Activated CD4-positive, alpha-beta T cell treated with anti-CD3 and anti-CD28 coated beads for 36 hours (primary cell): Measurements from ENCODE around the gene KRTAP4-8. TPM values are rescaled to one million over a fixed set of nuclear protein-coding genes. Genes with fewer than 3 reads are reported as not detected.
"Not testable (repeated sequence)": the region's sequence is repeated elsewhere in the genome, so short reads cannot be mapped to it uniquely, and the experiment has no call there.

ENCODE experiments used
- ATAC-seq: fragments of 200-7000 bp; cut with Tn5 transposase; one replicate; pipeline ENCODE4 v1.10.0; 2021; ENCODE audit warnings: mild to moderate bottlenecking, moderate library complexity
- CTCF ChIA-PET: fragments of 350-600 bp; sonication (Branson Sonifier 250); formaldehyde crosslinking; loops from one replicate; lab custom pipeline; 2021; ENCODE audit warnings: antibody characterized with exemption; lab: Charles Lee
- POLR2A ChIA-PET: fragments of 350-600 bp; sonication (Branson Sonifier 250); formaldehyde crosslinking; loops from one replicate; lab custom pipeline; 2021; ENCODE audit warnings: antibody characterized with exemption, inconsistent platforms; lab: Charles Lee
- DNase-seq: peaks from one replicate; pipeline ENCODE4 v3.0.0-alpha.2; 2020
- H3K27ac Mint-ChIP-seq: one replicate; pipeline ENCODE4 v1.8.0; 2021; ENCODE audit warnings: mixed read lengths
- H3K27me3 Mint-ChIP-seq: one replicate; pipeline ENCODE4 v1.8.0; 2021; ENCODE audit warnings: mixed read lengths
- H3K36me3 Mint-ChIP-seq: one replicate; pipeline ENCODE4 v1.8.0; 2021; ENCODE audit warnings: low read depth, mixed read lengths
- H3K4me1 Mint-ChIP-seq: one replicate; pipeline ENCODE4 v1.8.0; 2021; ENCODE audit warnings: mixed read lengths
- H3K4me3 Mint-ChIP-seq: one replicate; pipeline ENCODE4 v1.8.0; 2021; ENCODE audit warnings: mild to moderate bottlenecking, moderate library complexity, mixed read lengths
- H3K9me3 Mint-ChIP-seq: one replicate; pipeline ENCODE4 v1.8.0; 2021; ENCODE audit warnings: low read depth, mixed read lengths
- intact Hi-C, 2 experiments: fragments of 100-400 bp; cut with DNase I in 1 of 2; cut with micrococcal nuclease in 1 of 2; formaldehyde crosslinking; loops; one replicate each; pipeline versions ENCODE4 v1.14.2 to v1.15.1; 2022 to 2024; cut with DNase I, micrococcal nuclease
- total RNA-seq, 2 experiments: library from RNA; stranded (reverse); gene quantifications; one replicate each; pipeline ENCODE4 v1.2.3, GENCODE V29; 2021

KRTAP4-8 gene
- total RNA-seq, 2 experiments from 2014 or later, result not detected

- no peak overlapping the region for H3K4me3 Mint-ChIP-seq
- ATAC-seq, result no peak
- no peak overlapping the region for H3K27ac Mint-ChIP-seq
- CTCF ChIA-PET, result no interaction called here
- no peak for DNase-seq
- no peaks in the 10 kb centered on the region for H3K27me3 Mint-ChIP-seq
- H3K4me1 Mint-ChIP-seq, result peaks cover 48% of the 10 kb centered on the region
- H3K36me3 Mint-ChIP-seq, result peaks cover 3% of the 10 kb centered on the region
- peaks cover 3% of the 10 kb centered on the region for H3K9me3 Mint-ChIP-seq
- POLR2A ChIA-PET, result no interaction called here
- intact Hi-C loops, result loop anchor here in 1 of 2 experiments (5.0 kb wide), 1 partner anchor 212 kb away; no protein-coding TSS in a partner anchor
These were observed 27.1 kb upstream of the KRTAP4-8 start for GRCh38 chr17:41125064-41125463.

DNA sequence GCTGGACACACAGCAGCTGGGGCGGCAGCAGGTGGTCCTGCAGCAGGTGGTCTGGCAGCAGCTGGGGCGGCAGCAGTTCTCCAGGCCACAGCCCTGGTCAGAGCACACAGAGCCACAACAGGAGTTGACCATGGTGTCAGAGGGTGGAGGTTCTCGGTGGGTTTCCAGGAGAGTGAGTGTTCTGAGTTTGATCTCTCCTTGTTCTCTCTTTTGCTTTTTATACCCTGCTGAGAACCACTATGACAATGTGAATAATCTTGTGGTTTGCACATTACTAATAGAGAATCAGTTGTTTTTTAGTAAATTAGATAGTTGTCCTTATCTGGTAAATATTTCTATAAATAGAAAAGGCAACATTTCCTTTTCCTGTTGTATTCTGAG, 26.0 kb upstream of the KRTAP4-8 start, which contains the start of gene KRTAP4-12:
Gene KRTAP4-12 (minus strand): TSS at position 192 of the 381 bp plus-strand sequence. CDS start 60 bp downstream, at position 132.
- ATAC-seq, POLR2A ChIA-PET: not testable (repeated sequence)

DNA sequence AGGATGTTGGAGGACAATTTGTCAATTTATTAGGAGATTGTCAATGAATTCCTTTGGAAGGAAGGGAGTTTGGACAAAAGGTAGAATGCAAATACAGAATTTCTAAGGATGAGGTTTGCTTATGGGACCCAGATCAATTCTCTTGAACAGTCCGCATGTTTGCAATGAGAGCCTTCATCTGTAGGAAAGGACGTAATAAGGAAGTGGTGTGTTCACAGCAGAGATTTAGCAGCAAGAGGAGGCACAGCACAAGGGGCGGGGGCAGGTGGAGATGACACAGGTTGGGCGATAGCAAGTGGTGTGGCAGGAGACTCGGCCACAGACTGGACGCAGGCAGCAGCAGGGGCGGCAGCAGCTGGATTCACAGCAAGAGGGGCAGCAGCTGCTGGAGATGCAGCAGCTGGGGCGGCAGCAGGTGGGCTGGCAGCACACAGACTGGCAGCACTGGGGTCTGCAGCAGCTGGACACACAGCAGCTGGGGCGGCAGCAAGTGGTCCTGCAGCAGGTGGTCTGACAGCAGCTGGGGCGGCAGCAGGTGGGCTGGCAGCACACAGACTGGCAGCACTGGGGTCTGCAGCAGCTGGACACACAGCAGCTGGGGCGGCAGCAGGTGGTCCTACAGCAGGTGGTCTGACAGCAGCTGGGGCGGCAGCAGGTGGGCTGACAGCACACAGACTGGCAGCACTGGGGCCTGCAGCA, 25.5 kb upstream of the KRTAP4-8 start:
- H3K27ac Mint-ChIP-seq, result peak overlapping the region; percentile 55
- peaks cover 55% of the 10 kb centered on the region for H3K4me1 Mint-ChIP-seq
- not testable (repeated sequence) for H3K4me3 Mint-ChIP-seq

More for the DNA sequence above, 26.0 kb upstream of the KRTAP4-8 start, which contains the start of gene KRTAP4-12:
- DNase-seq, H3K27me3 Mint-ChIP-seq, H3K9me3 Mint-ChIP-seq, H3K36me3 Mint-ChIP-seq, intact Hi-C loops, H3K4me3 Mint-ChIP-seq: not testable (repeated sequence)
- CTCF ChIA-PET, result interaction anchor here (0.6 kb wide), 1 partner anchor 88 kb away, joined by 3 read pairs; no protein-coding TSS in a partner anchor
- Mint-ChIP-seq H3K27ac (peak within 1 kb of the TSS; percentile 65), H3K4me1 (peaks cover 51% of the 10 kb centered on the region)

DNA sequence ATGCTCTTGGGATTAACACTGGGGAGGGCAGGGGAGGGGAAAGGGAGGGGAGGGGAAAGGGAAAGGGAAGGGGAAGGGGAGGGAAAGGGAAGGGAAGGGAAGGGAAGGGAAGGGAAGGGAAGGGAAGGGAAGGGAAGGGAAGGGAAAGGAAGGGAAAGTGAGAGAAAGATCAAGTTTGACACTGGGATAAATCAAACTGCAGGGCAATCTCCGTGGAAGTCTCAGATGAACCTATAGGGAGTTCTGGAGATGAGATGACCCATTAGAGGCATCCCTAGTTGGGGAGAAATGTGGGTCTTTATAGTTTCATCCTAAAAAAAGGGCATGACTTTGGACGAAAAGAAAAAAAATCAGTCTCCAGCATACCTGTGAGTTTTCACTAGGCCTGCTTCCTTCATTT, 23.8 kb upstream of the KRTAP4-8 start:
- Mint-ChIP-seq H3K36me3 (peaks cover 3% of the 10 kb centered on the region), H3K27ac (no peak overlapping the region), H3K4me3 (no peak overlapping the region), H3K9me3 (peaks cover 3% of the 10 kb centered on the region), H3K27me3 (peaks cover 3% of the 10 kb centered on the region), H3K4me1 (peaks cover 55% of the 10 kb centered on the region)
- ChIA-PET POLR2A (no interaction called here), CTCF (interaction anchor here (1.6 kb wide), 1 partner anchor 201 kb away, joined by 3 read pairs; no protein-coding TSS in a partner anchor)
- intact Hi-C loops, result no loop called here
- DNase-seq (no peak), ATAC-seq (no peak)

More for the DNA sequence above, 25.5 kb upstream of the KRTAP4-8 start:
- H3K36me3 Mint-ChIP-seq, intact Hi-C loops, POLR2A ChIA-PET, H3K27me3 Mint-ChIP-seq, ATAC-seq, H3K9me3 Mint-ChIP-seq, DNase-seq: not testable (repeated sequence)
- CTCF ChIA-PET, result interaction anchor here (0.6 kb wide), 1 partner anchor 88 kb away, joined by 3 read pairs; no protein-coding TSS in a partner anchor

DNA sequence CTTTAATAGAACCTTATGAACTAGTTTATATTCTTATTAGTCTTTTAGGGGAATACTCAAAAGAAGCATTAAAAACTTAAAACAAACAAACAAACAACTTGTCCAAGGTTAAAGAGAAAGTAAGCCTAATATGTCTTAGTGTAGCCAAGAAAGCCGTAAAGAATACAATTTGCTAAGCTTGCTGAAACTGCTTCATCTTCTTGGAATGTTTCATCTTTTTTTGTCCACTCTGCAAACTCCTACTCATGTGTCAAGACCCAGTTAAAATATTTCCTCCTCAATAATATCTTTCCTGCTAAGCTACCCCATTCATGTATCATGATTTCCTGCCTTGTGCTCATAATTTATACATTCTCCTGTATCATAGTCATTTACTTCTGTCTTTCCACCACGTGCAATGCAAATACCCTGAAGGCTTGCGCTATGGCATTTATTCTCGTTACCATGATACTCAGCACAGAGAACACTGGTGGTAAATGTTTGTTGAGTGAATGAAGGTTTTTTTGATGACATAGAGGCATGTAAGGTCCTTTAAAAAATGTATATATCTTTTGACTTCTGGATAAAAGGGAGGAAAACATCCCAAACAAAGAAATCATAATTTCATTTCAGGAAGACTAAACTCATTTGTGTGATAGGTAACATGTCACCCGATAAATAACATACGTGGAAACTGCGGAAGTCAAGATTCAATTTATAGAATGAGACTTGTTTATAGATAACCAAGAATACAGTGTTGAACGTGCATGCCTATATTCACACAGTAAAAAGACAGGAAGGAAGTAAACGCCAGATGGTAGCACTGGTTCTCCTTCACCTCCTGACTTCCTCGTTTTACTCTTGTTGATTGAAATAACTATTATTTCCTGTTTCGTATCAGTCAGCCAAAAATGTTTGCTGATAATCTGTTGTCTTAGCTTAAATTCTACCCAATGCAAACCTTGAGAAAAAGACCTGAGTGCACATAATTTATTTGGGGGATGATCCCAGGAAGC, 22.1 kb upstream of the KRTAP4-8 start:
- H3K36me3 Mint-ChIP-seq, H3K27me3 Mint-ChIP-seq, DNase-seq, ATAC-seq, H3K9me3 Mint-ChIP-seq, POLR2A ChIA-PET, intact Hi-C loops, CTCF ChIA-PET: not testable (repeated sequence)
- H3K4me1 Mint-ChIP-seq, result peaks cover 43% of the 10 kb centered on the region
- H3K4me3 Mint-ChIP-seq, result peak overlapping the region; percentile 45
- peak overlapping the region; percentile 89 for H3K27ac Mint-ChIP-seq

DNA sequence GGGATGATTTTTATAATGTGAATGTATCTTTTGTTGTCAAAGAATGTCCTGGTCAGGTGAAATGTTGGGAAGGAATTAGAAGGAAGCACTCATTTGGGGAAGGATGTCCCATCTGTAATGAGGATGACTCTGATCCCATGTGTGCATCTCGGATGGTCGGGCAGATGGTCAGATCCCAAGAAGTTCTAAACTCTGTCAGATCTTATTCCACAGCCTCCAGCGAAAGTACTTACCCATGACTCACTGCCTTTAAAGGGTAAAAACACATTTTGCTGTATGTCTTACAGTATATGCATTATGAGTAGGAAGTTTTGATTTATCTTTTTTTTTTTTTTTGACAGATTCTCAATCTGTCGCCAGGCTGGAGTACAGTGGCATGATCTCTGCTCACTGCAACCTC, 20.8 kb upstream of the KRTAP4-8 start:
- Mint-ChIP-seq H3K9me3 (peaks cover 3% of the 10 kb centered on the region), H3K27ac (no peak overlapping the region), H3K27me3 (peaks cover 3% of the 10 kb centered on the region), H3K4me1 (peaks cover 31% of the 10 kb centered on the region), H3K36me3 (peaks cover 3% of the 10 kb centered on the region), H3K4me3 (no peak overlapping the region)
- ChIA-PET POLR2A (no interaction called here), CTCF (no interaction called here)
- intact Hi-C loops, result no loop called here
- ATAC-seq (peak; percentile 39), DNase-seq (no peak)

DNA sequence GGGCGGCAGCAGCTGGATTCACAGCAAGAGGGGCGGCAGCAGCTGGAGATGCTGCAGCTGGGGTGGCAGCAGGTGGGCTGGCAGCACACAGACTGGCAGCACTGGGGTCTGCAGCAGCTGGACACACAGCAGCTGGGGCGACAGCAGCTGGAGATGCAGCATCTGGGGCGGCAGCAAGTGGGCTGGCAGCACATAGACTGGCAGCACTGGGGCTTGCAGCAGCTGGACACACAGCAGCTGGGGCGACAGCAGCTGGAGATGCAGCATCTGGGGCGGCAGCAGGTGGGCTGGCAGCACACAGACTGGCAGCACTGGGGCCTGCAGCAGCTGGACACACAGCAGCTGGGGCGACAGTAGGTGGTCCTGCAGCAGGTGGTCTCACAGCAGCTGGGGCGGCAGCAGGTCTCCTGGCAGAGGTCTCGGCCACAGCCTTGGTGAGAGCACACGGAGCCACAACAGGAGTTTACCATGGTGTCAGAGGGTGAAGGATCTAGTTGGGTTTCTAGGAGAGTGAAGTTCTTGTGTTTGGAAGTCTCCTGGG, 20.0 kb upstream of the KRTAP4-8 start, which contains the start of gene KRTAP4-11:
Gene KRTAP4-11 (minus strand): TSS at position 528 of the 541 bp plus-strand sequence. CDS start 58 bp downstream, at position 470.
- POLR2A ChIA-PET, H3K4me3 Mint-ChIP-seq, intact Hi-C loops, ATAC-seq, H3K27ac Mint-ChIP-seq, DNase-seq, H3K9me3 Mint-ChIP-seq, H3K27me3 Mint-ChIP-seq, H3K36me3 Mint-ChIP-seq, CTCF ChIA-PET: not testable (repeated sequence)
- H3K4me1 Mint-ChIP-seq, result peaks cover 24% of the 10 kb centered on the region

- Mint-ChIP-seq H3K27ac (no peak overlapping the region), H3K4me1 (peaks cover 22% of the 10 kb centered on the region), H3K4me3 (no peak overlapping the region), H3K9me3 (peaks cover 5% of the 10 kb centered on the region), H3K36me3 (peaks cover 5% of the 10 kb centered on the region), H3K27me3 (peaks cover 3% of the 10 kb centered on the region)
- DNase-seq (no peak), ATAC-seq (no peak)
- ChIA-PET POLR2A (no interaction called here), CTCF (no interaction called here)
- intact Hi-C loops, result no loop called here
These were observed 18.4 kb upstream of the KRTAP4-8 start for GRCh38 chr17:41116297-41116696.

- DNase-seq (no peak), ATAC-seq (no peak)
- Mint-ChIP-seq H3K4me3 (no peak overlapping the region), H3K36me3 (peaks cover 2% of the 10 kb centered on the region), H3K4me1 (peaks cover 6% of the 10 kb centered on the region), H3K27ac (no peak overlapping the region), H3K27me3 (peaks cover 4% of the 10 kb centered on the region), H3K9me3 (peaks cover 6% of the 10 kb centered on the region)
- ChIA-PET CTCF (interaction anchor here (0.6 kb wide), 1 partner anchor 87 kb away, joined by 3 read pairs; no protein-coding TSS in a partner anchor), POLR2A (interaction anchor here (0.7 kb wide), 1 partner anchor 604 kb away, joined by 4 read pairs; no protein-coding TSS in a partner anchor)
- intact Hi-C loops, result no loop called here
These were observed 13.4 kb upstream of the KRTAP4-8 start for GRCh38 chr17:41111151-41111885.

GRCh38 chr17:41108728-41109386, 10.9 kb upstream of the KRTAP4-8 start:
- ATAC-seq, H3K9me3 Mint-ChIP-seq, H3K36me3 Mint-ChIP-seq, H3K4me3 Mint-ChIP-seq, DNase-seq, H3K27ac Mint-ChIP-seq, POLR2A ChIA-PET, H3K27me3 Mint-ChIP-seq, H3K4me1 Mint-ChIP-seq, intact Hi-C loops: not testable (repeated sequence)
- CTCF ChIA-PET, result interaction anchor here (0.7 kb wide), 1 partner anchor 51 kb away, joined by 3 read pairs; no protein-coding TSS in a partner anchor
